Measurements from ENCODE around the gene GLCE.
A peak's percentile ranks its signal among the peaks of the same experiment; 100 is the strongest.

The GLCE gene

DNA sequence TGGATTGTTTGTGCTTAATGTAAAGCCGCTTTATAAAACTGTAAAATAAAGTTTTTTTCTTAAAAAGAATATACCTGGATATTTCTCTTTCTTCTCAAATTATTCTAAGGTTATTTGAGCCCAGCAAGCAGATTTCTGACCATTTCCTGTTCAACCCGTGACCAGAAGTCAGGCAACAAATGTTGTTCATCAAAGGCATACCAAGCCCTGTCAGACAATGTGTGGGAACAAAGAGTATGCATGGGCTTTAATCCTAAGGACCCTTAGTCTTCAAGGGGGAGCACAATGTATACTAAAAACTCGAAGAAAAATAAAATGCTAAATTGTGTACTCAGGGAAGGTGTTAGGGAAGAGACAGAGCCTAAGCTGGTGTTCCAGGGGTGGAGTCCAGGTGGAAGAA lies 111.7 kb downstream of the GLCE start:
- peak overlapping the region in 2 of 3 experiments; percentile 17 to 32 for H3K27ac Mint-ChIP-seq
- no peaks in the 10 kb centered on the region for H3K36me3 Mint-ChIP-seq (ENCODE audit: low read depth)
- H3K27me3 Mint-ChIP-seq (ENCODE audit: low read depth) = no peaks in the 10 kb centered on the region
- H3K4me1 Mint-ChIP-seq = peaks cover 43% of the 10 kb centered on the region
- H3K4me3 Mint-ChIP-seq = no peak overlapping the region
- H3K9me3 Mint-ChIP-seq = no peaks in the 10 kb centered on the region
- TF ChIP-seq, protein P1, sequence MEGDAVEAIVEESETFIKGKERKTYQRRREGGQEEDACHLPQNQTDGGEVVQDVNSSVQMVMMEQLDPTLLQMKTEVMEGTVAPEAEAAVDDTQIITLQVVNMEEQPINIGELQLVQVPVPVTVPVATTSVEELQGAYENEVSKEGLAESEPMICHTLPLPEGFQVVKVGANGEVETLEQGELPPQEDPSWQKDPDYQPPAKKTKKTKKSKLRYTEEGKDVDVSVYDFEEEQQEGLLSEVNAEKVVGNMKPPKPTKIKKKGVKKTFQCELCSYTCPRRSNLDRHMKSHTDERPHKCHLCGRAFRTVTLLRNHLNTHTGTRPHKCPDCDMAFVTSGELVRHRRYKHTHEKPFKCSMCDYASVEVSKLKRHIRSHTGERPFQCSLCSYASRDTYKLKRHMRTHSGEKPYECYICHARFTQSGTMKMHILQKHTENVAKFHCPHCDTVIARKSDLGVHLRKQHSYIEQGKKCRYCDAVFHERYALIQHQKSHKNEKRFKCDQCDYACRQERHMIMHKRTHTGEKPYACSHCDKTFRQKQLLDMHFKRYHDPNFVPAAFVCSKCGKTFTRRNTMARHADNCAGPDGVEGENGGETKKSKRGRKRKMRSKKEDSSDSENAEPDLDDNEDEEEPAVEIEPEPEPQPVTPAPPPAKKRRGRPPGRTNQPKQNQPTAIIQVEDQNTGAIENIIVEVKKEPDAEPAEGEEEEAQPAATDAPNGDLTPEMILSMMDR (IDR thresholded peaks at IDR 0.05; ENCODE audit: unreplicated experiment in 3 of 3) = no peak

DNA sequence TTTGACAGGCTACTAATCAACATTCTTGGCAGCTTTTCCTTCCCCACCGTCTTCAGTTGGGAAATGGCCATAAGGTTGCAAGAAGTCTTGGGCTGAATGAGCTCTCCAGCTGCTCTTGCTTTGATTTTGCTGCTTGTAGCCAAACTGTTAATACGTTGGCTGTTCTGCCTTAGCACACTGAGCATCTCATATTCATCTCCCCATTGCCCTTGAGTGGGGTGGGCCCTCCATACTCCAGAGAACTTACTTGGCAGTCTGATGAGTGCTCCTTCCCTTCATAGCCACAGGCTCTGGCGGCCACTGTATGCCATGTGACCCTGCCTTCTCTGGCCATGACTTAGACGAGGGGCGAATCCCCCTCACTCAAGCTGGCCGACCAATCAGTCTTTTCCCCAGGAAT lies 112.5 kb downstream of the GLCE start:
- H3K27me3 Mint-ChIP-seq (ENCODE audit: low read depth) = no peaks in the 10 kb centered on the region
- H3K27ac Mint-ChIP-seq = no peak overlapping the region
- H3K4me3 Mint-ChIP-seq = no peak overlapping the region
- TF ChIP-seq, protein P1 (IDR thresholded peaks at IDR 0.05; ENCODE audit: unreplicated experiment in 3 of 3) = no peak
- H3K9me3 Mint-ChIP-seq = no peaks in the 10 kb centered on the region
- H3K36me3 Mint-ChIP-seq (ENCODE audit: low read depth) = no peaks in the 10 kb centered on the region
- peaks cover 44% of the 10 kb centered on the region for H3K4me1 Mint-ChIP-seq

DNA sequence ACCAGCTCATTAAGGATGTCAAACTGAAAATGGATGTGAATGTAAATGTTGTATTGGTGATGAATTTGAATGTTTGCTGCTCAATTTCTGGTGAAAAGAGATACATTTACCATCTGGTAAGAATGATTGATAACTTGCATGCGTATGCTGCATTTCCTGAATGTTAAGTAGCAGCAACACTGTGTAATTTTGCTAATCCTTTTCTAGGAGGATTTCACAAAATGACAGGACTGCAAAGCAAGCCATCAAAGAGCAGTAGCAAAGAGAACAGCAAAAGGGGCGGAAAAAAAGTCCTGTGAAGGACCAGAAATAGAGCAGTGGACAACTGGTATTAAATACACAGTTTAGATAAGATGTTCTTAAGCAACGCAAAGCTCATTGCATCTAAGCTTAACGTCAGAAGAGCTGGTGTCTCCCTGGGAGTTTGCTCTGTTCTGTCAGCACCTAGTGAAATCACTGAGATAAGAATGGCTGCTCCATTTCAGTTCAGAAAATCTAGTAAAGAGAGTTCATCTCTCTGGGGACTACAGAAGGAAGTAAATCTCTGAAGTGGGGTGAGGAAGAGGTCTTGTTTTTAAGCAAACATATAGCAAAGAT lies 114.7 kb downstream of the GLCE start:
- TF ChIP-seq, protein P1 (IDR thresholded peaks at IDR 0.05; ENCODE audit: unreplicated experiment in 3 of 3) = no peak
- Mint-ChIP-seq H3K27me3 (ENCODE audit: low read depth) (no peaks in the 10 kb centered on the region), H3K9me3 (no peaks in the 10 kb centered on the region)

DNA sequence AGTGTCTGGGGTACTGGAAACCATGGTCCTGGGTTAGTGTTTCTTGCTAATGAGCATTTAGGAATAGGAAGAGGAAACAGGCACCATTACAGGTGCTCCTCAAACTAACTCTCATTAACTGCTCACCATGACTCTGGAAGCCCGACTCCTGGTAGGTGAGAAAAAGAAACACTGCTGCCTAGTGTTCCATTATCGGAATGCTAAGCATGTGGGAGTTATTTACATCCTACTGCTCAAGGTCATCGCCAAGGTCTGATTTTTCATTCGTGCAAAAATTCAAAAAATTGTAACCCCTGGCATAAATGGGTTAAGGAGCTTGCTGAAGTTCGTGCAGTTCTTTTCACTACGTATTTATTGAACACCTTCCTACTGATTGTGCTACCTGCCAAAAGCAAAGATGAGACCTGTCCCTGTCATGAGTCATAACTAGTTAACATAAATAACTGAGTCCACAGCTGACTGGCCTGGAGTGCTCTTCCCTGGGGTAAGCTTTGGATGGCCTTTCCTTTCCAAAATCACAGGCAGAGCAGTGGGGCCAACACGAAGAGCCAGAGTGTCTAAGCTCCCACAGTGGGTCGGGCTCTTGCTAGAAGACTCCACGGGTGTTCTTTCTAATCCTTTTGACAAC lies 115.6 kb downstream of the GLCE start:
- no peak overlapping the region for H3K4me3 Mint-ChIP-seq
- no peaks in the 10 kb centered on the region for H3K27me3 Mint-ChIP-seq (ENCODE audit: low read depth)
- H3K27ac Mint-ChIP-seq = peak overlapping the region in 1 of 3 experiments; percentile 29
- H3K36me3 Mint-ChIP-seq (ENCODE audit: low read depth) = no peaks in the 10 kb centered on the region
- peaks cover 61% of the 10 kb centered on the region for H3K4me1 Mint-ChIP-seq
- TF ChIP-seq, protein P1 (IDR thresholded peaks at IDR 0.05; ENCODE audit: unreplicated experiment in 3 of 3) = no peak
- no peaks in the 10 kb centered on the region for H3K9me3 Mint-ChIP-seq

More for the DNA sequence above, 114.7 kb downstream of the GLCE start:
- Mint-ChIP-seq H3K36me3 (ENCODE audit: low read depth) (no peaks in the 10 kb centered on the region), H3K4me3 (no peak overlapping the region), H3K27ac (peak overlapping the region in 1 of 3 experiments; percentile 6), H3K4me1 (peaks cover 53% of the 10 kb centered on the region)

DNA sequence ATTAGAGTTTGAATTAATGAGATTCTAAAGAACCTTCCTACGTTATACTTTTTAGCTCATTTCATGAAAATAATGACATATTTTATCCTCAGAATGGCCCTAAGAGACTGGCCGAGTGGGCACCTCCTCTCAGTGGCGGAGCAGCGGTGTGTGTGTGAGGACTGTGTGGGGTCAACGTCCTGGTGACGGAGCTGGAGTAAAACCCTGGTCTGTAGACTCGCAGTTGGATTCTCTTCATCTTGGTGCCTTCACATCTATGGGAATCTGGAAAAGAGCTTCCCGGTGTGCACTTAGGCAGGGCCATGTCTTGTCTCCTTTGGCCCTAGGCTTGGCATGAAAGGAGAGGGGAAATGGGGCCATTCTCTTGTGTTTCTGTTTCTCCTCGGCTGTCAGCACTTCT lies 116.9 kb downstream of the GLCE start:
- H3K9me3 Mint-ChIP-seq = no peaks in the 10 kb centered on the region
- TF ChIP-seq, protein P1 (IDR thresholded peaks at IDR 0.05; ENCODE audit: unreplicated experiment in 3 of 3) = no peak
- H3K36me3 Mint-ChIP-seq (ENCODE audit: low read depth) = no peaks in the 10 kb centered on the region
- peaks cover 58% of the 10 kb centered on the region for H3K4me1 Mint-ChIP-seq
- no peak overlapping the region for H3K4me3 Mint-ChIP-seq
- no peak overlapping the region for H3K27ac Mint-ChIP-seq
- no peaks in the 10 kb centered on the region for H3K27me3 Mint-ChIP-seq (ENCODE audit: low read depth)

DNA sequence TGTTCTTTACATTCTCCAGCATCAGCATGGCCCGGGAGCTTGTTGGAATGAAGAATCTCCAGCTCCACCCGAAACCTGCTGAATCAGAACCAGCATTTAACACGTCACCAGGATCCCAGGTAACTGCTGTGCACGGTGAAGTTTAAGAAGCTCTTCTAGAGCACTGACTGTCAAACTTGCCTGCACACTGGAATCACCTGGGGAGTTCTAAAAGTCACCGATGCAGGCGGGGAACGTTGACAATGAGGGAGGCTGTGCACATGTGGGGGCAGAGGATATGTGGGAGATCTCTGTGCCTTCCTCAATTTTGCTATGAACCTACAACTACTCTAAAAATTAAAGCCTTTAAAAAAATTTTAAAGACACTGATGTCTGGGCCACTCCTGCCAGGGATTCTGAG lies 119.2 kb downstream of the GLCE start:
- TF ChIP-seq, protein P1 (IDR thresholded peaks at IDR 0.05; ENCODE audit: unreplicated experiment in 3 of 3) = no peak

More for the DNA sequence above, 119.2 kb downstream of the GLCE start:
- Mint-ChIP-seq H3K27me3 (ENCODE audit: low read depth) (no peaks in the 10 kb centered on the region), H3K36me3 (ENCODE audit: low read depth) (no peaks in the 10 kb centered on the region), H3K4me3 (no peak overlapping the region), H3K9me3 (no peaks in the 10 kb centered on the region), H3K4me1 (peaks cover 50% of the 10 kb centered on the region), H3K27ac (peak overlapping the region; percentile 40 to 77 (median 70))
